ENCODE data around the gene EIF2S3.

EIF2S3 gene

DNA sequence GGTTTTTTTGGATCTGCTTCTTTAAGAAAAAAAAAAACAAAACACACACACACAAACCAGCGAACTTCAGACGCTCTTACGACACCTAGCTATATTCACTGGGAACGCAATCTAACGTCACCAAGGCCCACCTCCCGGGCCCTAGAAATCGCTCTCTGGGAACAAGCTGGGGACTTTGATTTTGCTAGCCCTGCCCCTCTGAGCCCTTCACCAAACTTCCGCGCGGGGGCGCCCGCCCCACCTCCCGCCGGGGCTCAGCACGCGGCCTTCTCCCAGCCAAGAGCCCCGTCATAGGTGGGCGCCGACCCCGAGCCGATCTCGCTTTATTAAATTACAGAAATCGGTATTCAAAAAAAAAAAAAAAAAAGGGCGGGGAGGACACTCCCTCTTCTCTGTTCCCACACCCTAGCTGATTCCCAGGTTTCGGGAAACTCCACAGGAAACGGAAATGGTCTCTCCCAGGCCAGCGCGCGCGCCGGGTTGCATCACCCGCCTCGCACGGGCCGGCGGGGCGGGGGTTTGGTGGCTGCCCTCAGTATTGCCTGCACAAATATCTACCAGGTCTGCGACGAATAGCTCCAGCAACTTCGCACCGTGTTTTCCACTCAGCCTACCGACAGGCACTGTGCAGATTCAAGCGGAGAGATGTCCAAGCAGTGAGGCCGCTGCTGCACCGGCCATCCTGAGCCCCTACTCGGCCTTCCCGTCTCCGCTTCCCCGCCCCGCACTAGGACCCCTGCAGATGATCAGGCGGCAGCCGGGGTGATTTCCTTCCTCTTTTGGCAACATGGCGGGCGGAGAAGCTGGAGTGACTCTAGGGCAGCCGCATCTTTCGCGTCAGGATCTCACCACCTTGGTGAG, at the start of gene EIF2S3:
TSS of gene EIF2S3 (plus strand) at position 775 of the 861 bp plus-strand sequence. CDS start at position 788, 13 bp downstream.
- peak; percentile 63 for TF ChIP-seq CTCF (IDR thresholded peaks at IDR 0.05)

GRCh38 chrX:24005028-24005427, 49.7 kb upstream of the EIF2S3 start:
- no peak for TF ChIP-seq CTCF (IDR thresholded peaks at IDR 0.05)

GRCh38 chrX:24005867-24006266, 48.9 kb upstream of the EIF2S3 start:
- no peak for TF ChIP-seq CTCF (IDR thresholded peaks at IDR 0.05)

GRCh38 chrX:24012266-24012665, 42.5 kb upstream of the EIF2S3 start:
- no peak for TF ChIP-seq CTCF (IDR thresholded peaks at IDR 0.05)

DNA sequence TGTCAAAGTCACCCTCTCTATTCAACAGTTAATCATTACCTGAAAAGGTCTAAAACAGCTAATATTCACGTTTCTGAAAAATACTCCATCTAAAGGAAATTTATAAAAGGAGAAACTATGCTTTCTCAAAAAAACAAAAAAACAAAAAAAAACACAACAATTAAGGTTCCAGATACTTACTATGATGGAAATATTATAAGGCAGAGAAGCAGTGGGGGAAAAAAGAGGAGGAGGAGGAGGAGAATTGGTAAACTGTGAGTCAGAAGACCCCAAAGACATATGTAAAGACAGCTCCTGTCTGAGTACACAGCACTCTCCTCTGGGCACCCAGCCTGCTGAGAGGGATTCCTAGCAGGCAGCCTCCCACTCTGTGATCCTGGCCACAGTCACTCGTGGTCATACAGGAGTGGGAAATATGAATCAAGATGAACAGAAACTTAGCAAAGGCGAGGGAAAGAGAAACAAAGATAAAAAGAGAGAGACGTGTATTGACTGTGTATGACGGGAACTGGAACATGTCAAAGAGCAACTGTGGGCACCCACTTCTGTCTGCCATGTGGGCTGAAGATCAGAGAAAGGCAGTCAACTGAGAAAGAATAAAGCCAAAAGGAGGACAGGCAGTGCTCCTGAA, 40.3 kb upstream of the EIF2S3 start:
- TF ChIP-seq CTCF (IDR thresholded peaks at IDR 0.05): no peak

DNA sequence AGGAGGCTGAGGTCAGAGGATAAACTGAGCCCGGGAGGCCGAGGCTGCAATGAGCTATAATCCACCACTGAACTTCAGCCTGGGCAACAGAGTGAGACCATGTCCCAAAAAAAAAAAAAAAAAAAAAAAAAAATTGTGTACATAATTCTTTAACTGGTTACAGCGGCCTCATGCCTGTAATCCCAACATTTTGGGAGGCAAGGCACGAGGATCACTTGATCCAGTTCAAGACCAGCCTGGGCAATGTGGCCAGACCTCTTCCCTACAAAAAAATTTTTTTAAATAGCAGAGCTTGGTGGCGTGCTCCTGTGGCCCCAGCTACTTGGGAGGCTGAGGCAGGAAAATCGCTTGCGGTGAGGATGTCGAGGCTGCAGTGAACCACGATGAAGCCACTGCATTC, 37.1 kb upstream of the EIF2S3 start:
- TF ChIP-seq CTCF (IDR thresholded peaks at IDR 0.05): no peak

- no peak for TF ChIP-seq CTCF (IDR thresholded peaks at IDR 0.05)
Observed at GRCh38 chrX:24018809-24019208, 35.9 kb upstream of the EIF2S3 start.
